HEK293T (cell line): Measurements from ENCODE around the gene PICK1.
A peak's percentile ranks its signal among the peaks of the same experiment; 100 is the strongest.

Experiments
- CTCF ChIA-PET: fragments of 350-600 bp; formaldehyde crosslinking; extraction: SDS; loops from one replicate; lab custom pipeline; 2021; ENCODE audit warnings: antibody characterized with exemption, inconsistent platforms; lab: Yijun Ruan, JAX
- POLR2A ChIA-PET: fragments of 350-600 bp; formaldehyde crosslinking; extraction: SDS; loops from one replicate; lab custom pipeline; 2020; ENCODE audit warnings: antibody characterized with exemption, inconsistent platforms; lab: Yijun Ruan, JAX
- DNase-seq: peaks from one replicate; pipeline ENCODE4 v3.0.0; 2012; ENCODE audit warnings: mixed read lengths; ENCODE audit errors: extremely low spot score
- ARNT ChIP-seq: fragments of 450-650 bp; IDR thresholded peaks from 2 replicates; pipeline ENCODE4 v1.6.1; 2017; ENCODE audit warnings: mild to moderate bottlenecking
- BHLHE40 ChIP-seq: fragments of 450-650 bp; IDR thresholded peaks from 2 replicates; pipeline ENCODE4 v1.6.1; 2016; ENCODE audit warnings: mild to moderate bottlenecking, moderate library complexity, borderline replicate concordance
- CTBP1 ChIP-seq: fragments of 450-650 bp; IDR thresholded peaks from 2 replicates; pipeline ENCODE4 v1.6.1; 2016; ENCODE audit warnings: borderline replicate concordance
- ELF4 ChIP-seq: fragments of 450-650 bp; IDR thresholded peaks from 2 replicates; pipeline ENCODE4 v1.6.1; 2017; ENCODE audit warnings: antibody characterized with exemption
- FOXA1 ChIP-seq: fragments of 450-650 bp; IDR thresholded peaks from 2 replicates; pipeline ENCODE4 v1.6.1; 2016; ENCODE audit warnings: mild to moderate bottlenecking
- FOXK2 ChIP-seq: fragments of 450-650 bp; IDR thresholded peaks from 2 replicates; pipeline ENCODE4 v1.6.1; 2016; ENCODE audit warnings: mild to moderate bottlenecking
- FOXM1 ChIP-seq: fragments of 450-650 bp; IDR thresholded peaks from 2 replicates; pipeline ENCODE4 v1.6.1; 2017; ENCODE audit warnings: mild to moderate bottlenecking, borderline replicate concordance
- HDGF ChIP-seq: fragments of 450-650 bp; IDR thresholded peaks from 2 replicates; pipeline ENCODE4 v1.6.1; 2017; ENCODE audit warnings: antibody characterized with exemption, borderline replicate concordance
- L3MBTL2 ChIP-seq: fragments of 450-650 bp; conservative IDR thresholded peaks from 2 replicates; pipeline ENCODE4 v1.6.1; 2016; ENCODE audit warnings: mild to moderate bottlenecking
- LEF1 ChIP-seq: fragments of 450-650 bp; IDR thresholded peaks from 2 replicates; pipeline ENCODE4 v1.6.1; 2017; ENCODE audit warnings: mild to moderate bottlenecking, borderline replicate concordance
- NFRKB ChIP-seq: fragments of 450-650 bp; IDR thresholded peaks from 2 replicates; pipeline ENCODE4 v1.6.1; 2016; ENCODE audit warnings: mild to moderate bottlenecking, moderate library complexity
- SP1 ChIP-seq: fragments of 450-650 bp; IDR thresholded peaks from 2 replicates; pipeline ENCODE4 v1.6.1; 2017
- SUZ12 ChIP-seq: fragments of 450-650 bp; IDR thresholded peaks from 2 replicates; pipeline ENCODE4 v1.6.1; 2016; ENCODE audit warnings: mild to moderate bottlenecking
- TARDBP ChIP-seq: fragments of 450-650 bp; IDR thresholded peaks from 2 replicates; pipeline ENCODE4 v1.6.1; 2016
- ZNF384 ChIP-seq: fragments of 450-650 bp; IDR thresholded peaks from 2 replicates; pipeline ENCODE4 v1.6.1; 2016
- TF ChIP-seq, protein P1 (sequence below): fragments of 450-650 bp; IDR thresholded peaks from 2 replicates; pipeline ENCODE4 v1.6.1; 2016

PICK1 gene

DNA sequence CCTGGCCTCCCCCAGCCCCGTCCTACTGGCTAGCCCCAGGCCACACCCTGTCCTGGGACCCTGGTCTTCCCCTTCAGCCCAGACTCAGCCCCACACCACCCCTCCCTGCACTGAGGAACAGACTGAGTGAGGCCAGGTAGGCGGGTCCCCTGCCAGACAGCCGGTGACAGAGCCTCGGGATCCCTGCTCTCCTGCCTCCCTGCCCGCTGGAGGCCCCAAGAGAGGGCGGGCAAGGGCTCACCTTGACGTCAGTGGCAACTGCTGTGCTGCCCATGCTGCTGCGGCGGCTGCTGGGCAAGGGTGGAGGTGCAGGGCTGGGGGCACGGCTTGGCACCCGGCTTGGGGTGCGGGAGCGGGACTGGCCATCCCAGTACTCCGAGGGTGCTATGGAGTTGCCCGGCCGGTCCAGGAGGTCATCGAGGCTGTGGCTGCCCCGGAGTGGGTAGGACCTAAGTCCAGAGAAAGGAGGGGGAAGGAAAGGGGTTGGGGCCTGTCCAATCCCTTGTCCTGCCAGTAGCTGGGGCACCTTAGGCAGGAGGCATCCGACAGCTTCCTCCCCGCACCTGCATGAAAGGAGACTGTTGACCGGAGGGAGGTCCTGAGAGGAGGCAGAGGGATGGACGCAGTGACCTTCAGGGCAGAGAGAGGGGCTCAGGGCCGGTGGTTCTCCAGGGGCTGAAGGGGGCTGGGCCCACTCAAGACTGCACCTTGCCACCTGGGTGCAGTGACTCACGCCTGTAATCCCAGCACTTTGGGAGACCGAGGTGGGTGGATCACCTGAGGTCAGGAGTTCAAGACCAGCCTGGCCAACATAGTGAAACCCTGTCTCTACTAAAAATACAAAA is 29.0 kb downstream of the PICK1 start:
- DNase-seq, result no peak
- ChIA-PET CTCF (interaction anchor here (1.0 kb wide), 1 partner anchor 34 kb away, joined by 3 read pairs; no protein-coding TSS in a partner anchor), POLR2A (no interaction called here)
- TF ChIP-seq TARDBP, result no peak
- TF ChIP-seq NFRKB, result no peak
- no peak for TF ChIP-seq LEF1
- no peak for TF ChIP-seq BHLHE40
- no peak for TF ChIP-seq ELF4
- no peak for TF ChIP-seq L3MBTL2
- no peak for TF ChIP-seq HDGF
- no peak for TF ChIP-seq FOXK2
- TF ChIP-seq, protein P1, sequence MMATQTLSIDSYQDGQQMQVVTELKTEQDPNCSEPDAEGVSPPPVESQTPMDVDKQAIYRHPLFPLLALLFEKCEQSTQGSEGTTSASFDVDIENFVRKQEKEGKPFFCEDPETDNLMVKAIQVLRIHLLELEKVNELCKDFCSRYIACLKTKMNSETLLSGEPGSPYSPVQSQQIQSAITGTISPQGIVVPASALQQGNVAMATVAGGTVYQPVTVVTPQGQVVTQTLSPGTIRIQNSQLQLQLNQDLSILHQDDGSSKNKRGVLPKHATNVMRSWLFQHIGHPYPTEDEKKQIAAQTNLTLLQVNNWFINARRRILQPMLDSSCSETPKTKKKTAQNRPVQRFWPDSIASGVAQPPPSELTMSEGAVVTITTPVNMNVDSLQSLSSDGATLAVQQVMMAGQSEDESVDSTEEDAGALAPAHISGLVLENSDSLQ, result no peak
- TF ChIP-seq FOXM1, result no peak

DNA sequence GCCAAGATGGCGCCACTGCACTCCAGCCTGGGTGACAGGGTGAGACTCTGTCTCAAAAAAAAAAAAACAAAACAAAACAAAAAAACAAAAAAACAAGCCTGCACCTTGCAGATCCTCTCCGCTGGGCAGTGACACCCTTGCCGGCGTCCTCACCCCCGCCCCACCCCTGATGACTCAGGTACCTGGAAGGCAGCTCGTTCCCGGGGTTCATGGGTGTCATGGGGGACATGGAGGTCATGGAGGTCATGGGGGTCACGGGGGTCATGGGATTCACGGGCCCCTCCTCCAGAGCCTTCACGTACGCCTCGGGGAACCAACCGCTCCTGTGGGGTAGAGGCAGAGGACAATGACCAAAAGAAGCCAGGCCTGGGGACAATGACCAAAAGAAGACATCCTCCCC is 29.7 kb downstream of the PICK1 start:
- ChIA-PET CTCF (no interaction called here), POLR2A (no interaction called here)
- DNase-seq, result no peak
- no peak for TF ChIP-seq ARNT
- no peak for TF ChIP-seq HDGF
- TF ChIP-seq ZNF384, result 0 out of 2 replicates have a peak, but pooled peaks have one; percentile 52

DNA sequence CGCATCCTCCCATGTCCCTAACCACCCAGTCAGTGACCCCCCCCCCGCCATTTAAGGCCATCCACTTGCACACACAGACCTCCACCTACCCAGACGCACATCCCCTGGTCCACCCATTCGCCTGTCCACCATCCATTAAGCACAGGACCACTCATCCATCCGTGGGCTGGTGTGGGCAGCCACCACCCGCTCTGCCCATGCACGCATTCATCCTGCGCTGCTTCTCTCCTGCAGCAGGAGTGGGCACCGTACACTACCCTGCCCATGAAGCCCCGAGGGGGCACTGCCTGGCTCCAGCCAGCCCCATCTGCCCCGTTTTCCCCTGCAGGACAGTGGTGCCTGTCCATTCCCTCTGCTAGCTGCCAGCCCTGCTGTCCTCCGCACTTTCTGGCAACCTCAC is 30.7 kb downstream of the PICK1 start:
- no peak for DNase-seq
- CTCF ChIA-PET, result no interaction called here
- POLR2A ChIA-PET, result no interaction called here
- TF ChIP-seq FOXM1, result no peak
- TF ChIP-seq BHLHE40, result no peak
- TF ChIP-seq TARDBP, result no peak
- TF ChIP-seq ZNF384, result no peak
- no peak for TF ChIP-seq LEF1
- TF ChIP-seq CTBP1, result no peak
- TF ChIP-seq SP1, result no peak
- no peak for TF ChIP-seq L3MBTL2
- no peak for TF ChIP-seq SUZ12
- no peak for TF ChIP-seq NFRKB
- no peak for TF ChIP-seq HDGF
- no peak for TF ChIP-seq ARNT
- no peak for TF ChIP-seq FOXA1
- TF ChIP-seq, protein P1, result no peak
- no peak for TF ChIP-seq FOXK2
- TF ChIP-seq ELF4, result no peak

DNA sequence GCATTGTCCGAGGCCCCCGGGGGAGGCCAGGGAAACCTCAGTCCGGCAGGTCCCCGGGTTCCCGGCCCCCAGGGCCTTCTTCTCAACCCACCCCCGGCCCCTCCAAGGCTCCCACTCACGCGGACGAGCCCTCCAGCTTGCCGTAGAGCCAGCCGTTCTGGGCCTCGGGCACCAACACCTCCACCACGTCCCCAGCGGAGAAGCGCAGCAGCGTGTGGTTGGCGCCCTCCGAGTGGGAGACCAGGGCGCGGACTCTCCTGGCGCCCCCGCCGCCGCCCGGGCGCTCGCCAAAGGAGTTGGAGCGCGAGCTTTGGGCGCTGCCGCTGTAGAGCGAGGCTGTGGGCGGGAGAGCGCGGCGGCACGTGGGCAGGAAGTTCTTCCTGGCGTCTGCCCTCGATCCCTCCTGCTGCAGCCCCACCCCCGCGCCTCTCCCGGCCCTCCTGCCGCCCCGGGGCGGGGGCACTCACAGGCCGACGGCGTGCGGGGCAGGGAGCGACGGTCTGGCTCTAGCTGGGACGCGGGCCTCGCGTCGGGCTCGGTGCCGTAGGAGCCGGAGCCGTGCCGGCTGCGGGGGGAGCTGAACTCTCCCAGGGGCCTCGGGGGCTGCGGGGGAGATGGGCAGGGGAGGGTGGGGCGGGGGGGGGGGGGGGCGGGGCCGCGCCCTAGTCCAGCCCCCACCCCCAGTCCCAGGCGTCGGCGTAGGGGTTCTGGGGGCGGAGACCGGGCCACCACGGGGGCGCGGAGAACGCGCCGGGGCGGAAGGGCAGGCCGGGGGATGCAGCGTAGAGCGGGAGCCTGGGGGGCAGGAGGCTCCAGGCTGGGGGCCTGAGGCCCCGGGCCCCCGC is 31.6 kb downstream of the PICK1 start:
- no peak for DNase-seq
- POLR2A ChIA-PET, result no interaction called here
- CTCF ChIA-PET, result interaction anchor here (0.5 to 1.0 kb wide), 2 partner anchors 13 to 108 kb away, joined by 3 to 4 read pairs; no protein-coding TSS in a partner anchor
- no peak for TF ChIP-seq SP1
- TF ChIP-seq FOXK2, result no peak
- no peak for TF ChIP-seq LEF1
- no peak for TF ChIP-seq TARDBP
- no peak for TF ChIP-seq ARNT
- TF ChIP-seq L3MBTL2, result no peak
- TF ChIP-seq FOXA1, result no peak
- TF ChIP-seq, protein P1, result no peak
- no peak for TF ChIP-seq ELF4
- no peak for TF ChIP-seq HDGF
- no peak for TF ChIP-seq CTBP1
- TF ChIP-seq BHLHE40, result no peak

DNA sequence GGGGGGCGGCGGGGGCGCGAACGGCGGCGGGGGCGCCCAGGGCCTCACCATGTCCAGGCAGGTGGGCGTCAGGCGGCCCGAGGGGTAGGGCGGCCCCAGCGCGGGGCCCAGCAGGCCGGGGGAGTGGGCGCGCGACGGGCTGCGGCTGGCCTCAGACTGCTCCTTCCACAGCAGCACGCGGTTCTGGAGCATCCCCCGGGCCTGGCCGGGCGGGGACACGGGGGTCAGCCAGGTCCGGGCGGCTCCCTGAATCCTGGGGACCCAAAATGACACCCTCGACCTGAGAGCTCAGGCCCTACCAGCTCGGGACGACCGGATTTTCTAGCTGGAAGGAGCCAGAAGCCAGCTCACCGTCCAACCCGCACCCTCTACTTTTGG is 32.3 kb downstream of the PICK1 start:
- TF ChIP-seq HDGF (no peak), NFRKB (no peak), LEF1 (no peak), ARNT (no peak), FOXM1 (no peak), ZNF384 (no peak), SP1 (no peak), FOXK2 (no peak), BHLHE40 (no peak), TARDBP (no peak), L3MBTL2 (no peak), ELF4 (no peak)
- TF ChIP-seq, protein P1, result no peak
- POLR2A ChIA-PET, result no interaction called here
- CTCF ChIA-PET, result interaction anchor here (0.5 to 1.0 kb wide), 2 partner anchors 12 to 107 kb away, joined by 3 to 4 read pairs; no protein-coding TSS in a partner anchor
- no peak for DNase-seq
